Activated naive CD8-positive, alpha-beta T cell treated with anti-CD3 and anti-CD28 coated beads, Interleukin-2, amount 50 U/mL, for 24 hours (primary cell): ENCODE results near the gene ZNF334.

Experiments
- ATAC-seq: fragments of 150-1000 bp; cut with Tn5 transposase; one replicate; pipeline ENCODE4 v1.10.0; 2021
- DNase-seq: peaks from one replicate; pipeline ENCODE4 v3.0.0; 2021
- H3K27ac Mint-ChIP-seq: one replicate; pipeline ENCODE4 v1.8.0; 2021; ENCODE audit warnings: mild to moderate bottlenecking, mixed read lengths
- H3K27me3 Mint-ChIP-seq: one replicate; pipeline ENCODE4 v1.8.0; 2021; ENCODE audit warnings: mixed read lengths
- H3K36me3 Mint-ChIP-seq: one replicate; pipeline ENCODE4 v1.8.0; 2021; ENCODE audit warnings: low read depth, mixed read lengths
- H3K4me1 Mint-ChIP-seq: one replicate; pipeline ENCODE4 v1.8.0; 2021; ENCODE audit warnings: mixed read lengths
- H3K4me3 Mint-ChIP-seq: one replicate; pipeline ENCODE4 v1.8.0; 2021; ENCODE audit warnings: mild to moderate bottlenecking, moderate library complexity, mixed read lengths
- H3K9me3 Mint-ChIP-seq: one replicate; pipeline ENCODE4 v1.8.0; 2021; ENCODE audit warnings: mixed read lengths

ZNF334 gene

DNA sequence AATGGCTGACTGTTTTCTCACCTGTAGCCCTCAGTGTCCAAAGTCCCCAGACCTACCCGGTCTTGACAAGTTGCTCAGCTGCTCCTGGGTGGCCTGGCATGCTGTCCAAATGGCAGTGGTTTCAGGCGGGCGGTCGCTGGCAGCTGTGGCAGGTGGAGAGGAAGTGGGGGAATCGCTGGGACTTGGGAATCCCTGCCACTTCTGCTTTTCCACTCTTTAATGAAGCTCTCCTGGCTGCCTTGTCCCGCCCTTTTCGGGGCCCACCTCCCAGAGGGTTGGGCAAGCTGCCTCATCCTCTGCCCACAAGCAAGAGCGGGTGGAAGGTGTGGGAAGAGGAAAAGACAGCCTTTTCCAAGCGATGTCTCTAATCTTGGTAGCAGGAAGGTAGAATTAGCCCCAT, 37.1 kb upstream of the ZNF334 start, which contains the start of gene OCSTAMP:
OCSTAMP (minus strand) TSS at position 194 of the 400 bp plus-strand sequence; CDS start at position 100, 94 bp downstream.
- Mint-ChIP-seq H3K4me3 (no peak within 1 kb of the TSS), H3K9me3 (no peaks in the 10 kb centered on the region), H3K4me1 (peaks cover 47% of the 10 kb centered on the region)

GRCh38 chr20:46549188-46549972, 36.0 kb upstream of the ZNF334 start:
- no peaks in the 10 kb centered on the region for H3K36me3 Mint-ChIP-seq
- DNase-seq, result no peak
- no peak overlapping the region for H3K4me3 Mint-ChIP-seq
- no peaks in the 10 kb centered on the region for H3K27me3 Mint-ChIP-seq
- ATAC-seq, result no peak
- peaks cover 38% of the 10 kb centered on the region for H3K4me1 Mint-ChIP-seq
- no peaks in the 10 kb centered on the region for H3K9me3 Mint-ChIP-seq
- H3K27ac Mint-ChIP-seq, result no peak overlapping the region

More for the DNA sequence above, 37.1 kb upstream of the ZNF334 start, which contains the start of gene OCSTAMP:
- DNase-seq (no peak), ATAC-seq (no peak)
- no peak within 1 kb of the TSS for H3K27ac Mint-ChIP-seq
- no peaks in the 10 kb centered on the region for H3K36me3 Mint-ChIP-seq
- H3K27me3 Mint-ChIP-seq, result no peaks in the 10 kb centered on the region

DNA sequence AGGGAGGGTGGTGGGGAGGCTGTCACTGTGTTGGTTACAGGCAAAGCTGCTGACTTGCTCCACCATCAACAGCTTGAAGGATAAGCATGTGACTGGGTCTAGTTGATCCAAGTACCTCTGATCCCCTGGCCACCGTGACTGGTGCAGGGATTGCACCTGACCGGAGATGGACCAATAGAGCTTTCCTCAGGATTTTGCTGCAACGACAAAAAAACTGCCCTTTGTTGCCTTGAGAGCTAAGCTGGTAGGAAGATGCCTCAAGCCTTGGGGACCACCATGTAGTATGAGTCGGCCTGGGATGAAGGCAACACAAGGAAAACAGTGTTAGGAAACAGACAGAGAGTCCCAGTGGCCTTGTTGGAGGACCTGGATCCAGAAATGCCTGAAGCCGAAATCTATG, 35.3 kb upstream of the ZNF334 start:
- ATAC-seq (no peak), DNase-seq (no peak)
- H3K27me3 Mint-ChIP-seq, result no peaks in the 10 kb centered on the region
- no peaks in the 10 kb centered on the region for H3K36me3 Mint-ChIP-seq
- no peaks in the 10 kb centered on the region for H3K9me3 Mint-ChIP-seq
- H3K27ac Mint-ChIP-seq, result no peak overlapping the region
- H3K4me3 Mint-ChIP-seq, result no peak overlapping the region
- H3K4me1 Mint-ChIP-seq, result peaks cover 38% of the 10 kb centered on the region

GRCh38 chr20:46547995-46548394, 34.6 kb upstream of the ZNF334 start:
- Mint-ChIP-seq H3K4me1 (peaks cover 32% of the 10 kb centered on the region), H3K4me3 (no peak overlapping the region), H3K9me3 (no peaks in the 10 kb centered on the region), H3K27ac (no peak overlapping the region), H3K36me3 (no peaks in the 10 kb centered on the region), H3K27me3 (peaks cover 2% of the 10 kb centered on the region)
- DNase-seq (no peak), ATAC-seq (no peak)

DNA sequence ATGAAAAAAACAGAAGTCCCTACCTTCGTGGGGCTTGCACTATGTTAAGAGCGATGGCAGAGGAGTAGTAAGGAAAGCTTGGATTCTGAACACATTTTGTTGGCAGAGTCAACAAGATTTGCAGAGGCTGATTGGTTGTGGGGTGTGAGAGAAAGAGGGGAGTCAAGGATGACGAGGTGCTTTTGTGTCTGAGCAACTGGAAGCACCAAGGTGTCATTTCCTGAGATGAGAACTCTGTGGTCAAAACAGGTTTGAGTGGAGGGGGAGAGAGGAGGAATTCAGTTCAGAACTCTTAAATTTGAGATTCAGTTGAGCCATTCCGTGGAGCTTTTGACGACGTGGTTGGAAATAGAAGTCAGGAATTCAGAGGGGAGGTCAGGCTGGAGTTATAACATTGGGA, 33.6 kb upstream of the ZNF334 start:
- ATAC-seq, result no peak

GRCh38 chr20:46546298-46546697, 32.9 kb upstream of the ZNF334 start:
- Mint-ChIP-seq H3K36me3 (no peaks in the 10 kb centered on the region), H3K4me3 (no peak overlapping the region), H3K27ac (no peak overlapping the region), H3K4me1 (peaks cover 17% of the 10 kb centered on the region), H3K9me3 (no peaks in the 10 kb centered on the region), H3K27me3 (peaks cover 4% of the 10 kb centered on the region)
- DNase-seq (no peak), ATAC-seq (no peak)

More for the DNA sequence above, 33.6 kb upstream of the ZNF334 start:
- Mint-ChIP-seq H3K27me3 (peaks cover 4% of the 10 kb centered on the region), H3K4me1 (peaks cover 22% of the 10 kb centered on the region), H3K4me3 (no peak overlapping the region), H3K36me3 (no peaks in the 10 kb centered on the region), H3K9me3 (no peaks in the 10 kb centered on the region), H3K27ac (no peak overlapping the region)
- DNase-seq, result no peak

- ATAC-seq (no peak), DNase-seq (no peak)
- Mint-ChIP-seq H3K4me3 (no peak overlapping the region), H3K36me3 (no peaks in the 10 kb centered on the region), H3K27me3 (peaks cover 4% of the 10 kb centered on the region), H3K9me3 (no peaks in the 10 kb centered on the region), H3K27ac (no peak overlapping the region), H3K4me1 (peaks cover 12% of the 10 kb centered on the region)
These were observed 32.4 kb upstream of the ZNF334 start for GRCh38 chr20:46545827-46546138.

DNA sequence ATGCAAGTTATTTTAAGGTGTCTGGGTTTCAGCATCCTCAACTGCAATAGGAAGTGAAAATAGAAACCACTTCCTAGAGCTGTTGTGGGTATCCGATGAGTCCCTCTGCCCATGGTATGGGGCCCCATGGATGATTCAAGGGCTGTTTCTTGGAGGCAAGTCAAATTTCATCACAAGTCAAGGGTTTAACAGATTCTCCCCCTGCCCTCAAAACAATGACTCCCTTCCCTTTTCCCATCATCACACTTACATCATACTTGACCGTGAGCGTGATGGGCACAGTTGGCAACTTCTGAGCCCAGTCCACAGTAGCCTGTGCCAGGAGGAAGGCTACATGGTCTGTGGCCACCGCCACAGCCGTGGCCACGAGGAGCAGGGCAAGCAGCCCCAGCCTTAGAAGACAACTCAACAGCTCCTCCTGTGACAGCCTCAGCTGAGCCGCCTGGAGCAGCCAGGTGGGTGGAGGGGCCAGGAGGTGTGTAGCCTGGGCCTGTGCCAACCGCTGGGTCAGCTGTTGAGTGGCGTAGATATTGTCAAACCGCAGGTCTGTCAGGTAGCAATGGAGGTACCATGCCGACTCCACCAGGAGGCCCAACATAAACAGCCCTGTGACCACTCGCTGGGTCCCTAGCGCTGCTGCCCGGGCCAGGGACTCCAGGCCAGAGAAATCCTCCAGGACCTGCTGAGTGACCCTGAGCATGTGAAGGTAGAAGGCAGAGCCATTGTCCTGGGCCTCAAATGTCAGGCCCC, 31.9 kb upstream of the ZNF334 start:
- peak; percentile 47 for DNase-seq
- ATAC-seq, result peak; percentile 94
- Mint-ChIP-seq H3K36me3 (no peaks in the 10 kb centered on the region), H3K27me3 (peaks cover 4% of the 10 kb centered on the region), H3K9me3 (no peaks in the 10 kb centered on the region), H3K4me1 (peaks cover 7% of the 10 kb centered on the region), H3K27ac (peak overlapping the region; percentile 76), H3K4me3 (peak overlapping the region; percentile 49)

- H3K4me1 Mint-ChIP-seq, result peaks cover 5% of the 10 kb centered on the region
- H3K4me3 Mint-ChIP-seq, result no peak overlapping the region
- no peaks in the 10 kb centered on the region for H3K9me3 Mint-ChIP-seq
- peaks cover 5% of the 10 kb centered on the region for H3K27me3 Mint-ChIP-seq
- no peak overlapping the region for H3K27ac Mint-ChIP-seq
- DNase-seq (no peak), ATAC-seq (no peak)
- no peaks in the 10 kb centered on the region for H3K36me3 Mint-ChIP-seq
These were observed 31.2 kb upstream of the ZNF334 start for GRCh38 chr20:46544576-46544975.

DNA sequence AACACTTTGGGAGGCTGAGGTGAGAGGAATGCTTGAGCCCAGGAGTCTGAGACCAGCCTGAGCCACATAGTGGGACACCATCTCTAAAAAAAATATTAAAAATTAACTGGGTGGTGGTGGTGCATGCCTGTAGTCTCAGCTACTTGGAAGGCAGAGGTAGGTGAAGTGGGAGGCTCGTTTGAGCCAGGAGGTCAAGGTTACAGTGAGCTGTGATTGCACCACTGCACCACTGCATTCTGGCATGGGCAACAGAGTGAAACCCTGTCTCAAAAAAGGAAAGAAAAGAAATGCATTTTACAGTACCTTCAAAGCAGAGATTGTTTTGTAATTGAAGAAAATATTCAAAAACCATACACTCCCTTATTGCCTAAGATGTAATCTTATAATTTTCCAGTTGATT, 30.6 kb upstream of the ZNF334 start:
- ATAC-seq (no peak), DNase-seq (no peak)
- Mint-ChIP-seq H3K27me3 (peaks cover 5% of the 10 kb centered on the region), H3K4me1 (peaks cover 5% of the 10 kb centered on the region), H3K27ac (no peak overlapping the region), H3K36me3 (no peaks in the 10 kb centered on the region), H3K9me3 (no peaks in the 10 kb centered on the region), H3K4me3 (no peak overlapping the region)

DNA sequence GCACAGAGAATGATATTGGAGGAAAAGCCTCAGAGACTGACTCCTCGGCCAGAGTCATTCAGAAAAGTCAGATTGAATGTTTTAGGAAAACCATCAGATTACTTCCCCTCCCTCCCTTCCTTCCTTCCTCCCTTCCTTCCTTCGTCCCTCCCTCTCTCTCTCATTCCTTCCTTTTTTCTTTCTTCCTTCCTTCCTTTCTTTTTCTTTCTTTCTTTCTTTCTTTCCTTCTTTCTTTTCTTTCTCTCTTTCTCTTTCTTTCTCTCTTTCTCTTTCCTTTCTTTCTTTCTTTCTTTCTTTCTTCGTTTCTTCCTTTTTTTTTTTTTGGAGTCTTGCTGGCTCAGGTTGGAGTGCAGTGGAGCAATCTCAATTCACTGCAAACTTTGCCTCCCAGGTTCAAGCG, 29.7 kb upstream of the ZNF334 start:
- DNase-seq (no peak), ATAC-seq (no peak)
- no peaks in the 10 kb centered on the region for H3K36me3 Mint-ChIP-seq
- H3K27ac Mint-ChIP-seq, result no peak overlapping the region
- no peak overlapping the region for H3K4me3 Mint-ChIP-seq
- H3K4me1 Mint-ChIP-seq, result peaks cover 5% of the 10 kb centered on the region
- H3K9me3 Mint-ChIP-seq, result no peaks in the 10 kb centered on the region
- H3K27me3 Mint-ChIP-seq, result peaks cover 5% of the 10 kb centered on the region

DNA sequence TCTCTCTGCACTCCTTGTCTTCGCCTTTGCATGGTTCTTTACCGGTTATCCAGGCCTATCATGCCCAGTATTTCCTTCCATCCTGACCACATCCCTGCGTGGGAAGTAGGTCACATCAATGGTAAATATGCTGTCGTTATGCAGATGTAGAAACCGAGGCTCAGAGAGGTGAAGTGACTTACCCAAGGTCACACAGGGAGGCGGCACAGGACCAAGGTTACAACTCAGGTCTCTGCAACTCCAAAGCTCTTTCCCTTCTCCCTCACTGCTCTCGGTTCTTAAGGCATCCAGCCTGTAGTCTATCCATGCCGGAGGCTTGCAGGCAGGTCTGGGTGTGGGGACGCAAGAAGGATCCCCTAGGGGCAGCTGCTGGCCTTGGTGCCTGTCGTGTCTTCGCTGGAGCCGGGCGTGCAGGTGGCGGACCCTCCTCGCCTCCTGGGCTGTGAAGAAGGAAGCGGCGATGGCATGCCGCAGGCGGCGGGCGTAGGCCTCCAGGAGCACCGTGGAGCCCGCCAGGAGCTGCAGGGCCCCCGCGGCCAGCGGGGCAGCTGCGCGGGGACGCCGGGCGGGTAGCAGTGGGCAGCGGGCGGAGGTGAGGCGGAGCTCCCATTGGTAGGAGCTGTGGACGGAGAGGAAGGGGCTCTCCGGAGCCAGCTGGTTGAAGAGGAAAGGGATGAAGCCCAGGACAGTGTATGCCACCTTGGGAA, 28.0 kb upstream of the ZNF334 start:
- no peak for ATAC-seq
- H3K27ac Mint-ChIP-seq, result no peak overlapping the region
- H3K4me1 Mint-ChIP-seq, result peaks cover 5% of the 10 kb centered on the region
- DNase-seq, result no peak
- no peak overlapping the region for H3K4me3 Mint-ChIP-seq
- no peaks in the 10 kb centered on the region for H3K9me3 Mint-ChIP-seq
- no peaks in the 10 kb centered on the region for H3K36me3 Mint-ChIP-seq
- H3K27me3 Mint-ChIP-seq, result peaks cover 9% of the 10 kb centered on the region

DNA sequence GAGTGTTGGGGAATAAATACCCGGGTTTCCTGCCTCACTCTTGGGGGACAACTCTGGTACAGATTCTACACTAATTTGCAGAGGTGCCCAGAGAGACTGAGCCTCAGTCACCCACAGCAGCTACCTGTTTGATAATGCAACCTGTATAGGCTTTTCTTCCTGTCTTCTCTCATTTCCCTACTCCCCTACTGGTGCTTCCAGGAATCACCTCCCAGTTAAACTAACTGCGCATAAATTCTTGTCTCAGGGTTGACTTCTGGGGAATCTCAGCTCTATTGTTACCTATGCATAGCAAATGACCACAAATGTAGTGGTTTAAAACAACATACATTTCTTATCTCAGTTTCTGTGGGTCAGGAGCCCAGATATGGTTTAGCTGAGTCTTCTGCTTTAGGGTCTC, 25.8 kb upstream of the ZNF334 start:
- H3K36me3 Mint-ChIP-seq, result no peaks in the 10 kb centered on the region
- DNase-seq (no peak), ATAC-seq (no peak)
- peaks cover 9% of the 10 kb centered on the region for H3K27me3 Mint-ChIP-seq
- H3K4me1 Mint-ChIP-seq, result peaks cover 5% of the 10 kb centered on the region
- H3K4me3 Mint-ChIP-seq, result no peak overlapping the region
- no peak overlapping the region for H3K27ac Mint-ChIP-seq
- H3K9me3 Mint-ChIP-seq, result no peaks in the 10 kb centered on the region

DNA sequence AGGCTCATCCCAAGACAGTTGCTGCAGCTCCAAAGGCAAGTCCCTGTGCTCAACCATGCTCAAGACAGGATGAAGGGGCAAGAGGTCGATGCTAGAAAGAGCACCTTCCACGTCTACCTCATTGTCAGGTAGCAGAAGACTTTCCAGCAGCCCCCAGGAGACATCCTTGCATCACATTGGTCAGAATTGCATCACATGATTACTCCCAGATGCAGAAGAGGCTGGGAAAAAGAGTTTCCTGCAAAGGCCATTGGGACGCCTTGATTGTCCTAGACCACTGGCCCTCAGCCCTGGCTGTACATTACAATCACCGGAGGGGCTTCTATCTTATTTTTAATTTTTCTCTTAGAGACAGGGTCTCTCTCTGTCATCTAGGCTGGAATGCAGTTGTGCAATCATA, 17.3 kb upstream of the ZNF334 start:
- DNase-seq (no peak), ATAC-seq (no peak)
- H3K27me3 Mint-ChIP-seq, result peaks cover 22% of the 10 kb centered on the region
- H3K36me3 Mint-ChIP-seq, result no peaks in the 10 kb centered on the region
- H3K9me3 Mint-ChIP-seq, result no peaks in the 10 kb centered on the region
- no peak overlapping the region for H3K27ac Mint-ChIP-seq
- no peak overlapping the region for H3K4me3 Mint-ChIP-seq
- no peaks in the 10 kb centered on the region for H3K4me1 Mint-ChIP-seq
